Mucosa of rectum (tissue), 2 donors: ENCODE data around the gene ZNF853.

Experiments
- H3K27ac ChIP-seq, 2 donors: one replicate each; pipeline ENCODE4 v1.7.0; 2013; ENCODE audit warnings: inconsistent platforms in 2 of 2, low read depth in 2 of 2, low read length in 2 of 2
- H3K27me3 ChIP-seq, 2 donors: one replicate each; pipeline ENCODE4 v1.7.0; 2013; ENCODE audit warnings: low read length in 2 of 2; ENCODE audit not compliant: control insufficient read depth in 2 of 2, insufficient read depth in 2 of 2
- H3K36me3 ChIP-seq, 2 donors: one replicate each; pipeline ENCODE4 v1.7.0; 2013; ENCODE audit warnings: low read length in 2 of 2; ENCODE audit not compliant: control insufficient read depth in 2 of 2, insufficient read depth in 2 of 2
- H3K4me1 ChIP-seq, 2 donors: one replicate each; pipeline ENCODE4 v1.7.0; 2013; ENCODE audit warnings: low read length in 2 of 2, mild to moderate bottlenecking in 1 of 2; ENCODE audit not compliant: control insufficient read depth in 2 of 2, insufficient read depth in 2 of 2
- H3K4me3 ChIP-seq, 2 donors: one replicate each; pipeline ENCODE4 v1.7.0; 2013; ENCODE audit warnings: low read length in 2 of 2
- H3K9ac ChIP-seq, 2 donors: one replicate each; pipeline ENCODE4 v1.7.0; 2013; ENCODE audit warnings: low read length in 2 of 2, low read depth in 1 of 2, mild to moderate bottlenecking in 1 of 2
- H3K9me3 ChIP-seq, 2 donors: one replicate each; pipeline ENCODE4 v1.7.0; 2013; ENCODE audit warnings: low read length in 2 of 2; ENCODE audit not compliant: control insufficient read depth in 2 of 2
- donor health status: healthy.
- donor health status: Normal muscosa, but diverticular disease.

Gene ZNF853

DNA sequence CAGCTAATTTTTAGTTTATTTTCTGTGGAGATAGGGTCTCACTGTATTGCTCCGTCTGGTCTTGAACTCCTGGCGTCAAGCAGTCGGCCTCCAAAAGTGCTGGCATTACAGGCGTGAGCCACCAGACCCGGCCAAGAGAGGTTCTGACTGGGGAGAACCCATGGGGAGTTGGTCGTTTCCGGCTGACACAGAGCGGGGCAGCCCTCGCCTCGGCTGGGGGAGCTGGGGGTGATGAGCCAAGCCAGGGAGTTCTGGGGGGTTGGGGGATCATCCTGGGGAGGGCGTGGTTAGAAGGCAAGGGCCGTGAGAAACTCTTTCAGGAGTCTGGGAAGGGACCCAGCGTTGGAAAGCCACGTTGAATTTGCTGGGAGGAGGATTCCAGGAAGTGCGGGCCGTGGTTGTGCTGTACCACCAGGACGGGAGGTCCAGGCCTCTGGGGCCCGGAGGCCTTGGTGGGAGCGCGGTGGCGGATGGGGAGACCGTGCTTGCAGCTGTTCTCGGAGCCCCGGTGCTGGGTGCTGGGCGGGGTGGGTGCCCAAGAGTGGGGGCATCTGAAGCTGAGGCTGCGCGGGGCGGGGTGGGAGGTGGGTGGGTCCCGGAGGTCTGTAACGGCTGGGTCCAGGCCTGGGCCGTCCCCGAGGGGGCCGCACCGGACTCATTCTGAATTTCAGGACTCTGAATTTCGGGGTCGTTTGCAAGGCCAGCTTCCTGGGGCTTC is 8.4 kb upstream of the ZNF853 start:
- Histone ChIP-seq H3K27me3 (no peaks in the 10 kb centered on the region), H3K9ac (no peak overlapping the region), H3K27ac (no peak overlapping the region), H3K9me3 (no peaks in the 10 kb centered on the region), H3K36me3 (peaks cover 14 to 21% of the 10 kb centered on the region in 2 donors), H3K4me1 (no peaks in the 10 kb centered on the region), H3K4me3 (no peak overlapping the region)

DNA sequence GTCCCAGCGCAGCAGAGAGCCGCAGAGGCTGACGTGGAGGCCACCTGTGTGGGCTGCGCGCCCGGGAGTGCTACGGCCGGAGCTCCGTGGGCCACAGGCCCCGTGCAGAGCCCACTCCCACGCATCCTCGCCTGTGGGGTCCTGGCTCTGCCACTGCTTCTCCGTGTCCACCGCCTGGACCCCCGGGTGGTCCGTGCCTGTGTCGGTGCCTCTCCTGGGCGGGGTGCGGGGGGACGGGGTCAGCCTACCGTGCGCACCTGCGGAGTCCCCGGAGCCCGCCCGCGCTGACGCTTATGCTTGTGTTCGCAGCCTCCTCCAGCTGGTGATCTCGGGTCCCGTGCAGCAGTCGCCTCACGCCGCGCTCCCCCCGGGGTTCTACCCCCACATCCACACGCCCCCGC is 7.8 kb upstream of the ZNF853 start:
- Histone ChIP-seq H3K4me1 (no peaks in the 10 kb centered on the region), H3K36me3 (peaks cover 11 to 16% of the 10 kb centered on the region in 2 donors), H3K9me3 (no peaks in the 10 kb centered on the region), H3K27me3 (no peaks in the 10 kb centered on the region), H3K27ac (no peak overlapping the region), H3K9ac (no peak overlapping the region), H3K4me3 (no peak overlapping the region)

- Histone ChIP-seq H3K27me3 (peaks cover 0 to 3% of the 10 kb centered on the region in 2 donors), H3K9ac (no peak overlapping the region), H3K9me3 (no peaks in the 10 kb centered on the region), H3K36me3 (peaks cover 8 to 14% of the 10 kb centered on the region in 2 donors), H3K4me3 (no peak overlapping the region), H3K4me1 (no peaks in the 10 kb centered on the region), H3K27ac (no peak overlapping the region)
Observed at GRCh38 chr7:6608081-6608480, 7.3 kb upstream of the ZNF853 start.

DNA sequence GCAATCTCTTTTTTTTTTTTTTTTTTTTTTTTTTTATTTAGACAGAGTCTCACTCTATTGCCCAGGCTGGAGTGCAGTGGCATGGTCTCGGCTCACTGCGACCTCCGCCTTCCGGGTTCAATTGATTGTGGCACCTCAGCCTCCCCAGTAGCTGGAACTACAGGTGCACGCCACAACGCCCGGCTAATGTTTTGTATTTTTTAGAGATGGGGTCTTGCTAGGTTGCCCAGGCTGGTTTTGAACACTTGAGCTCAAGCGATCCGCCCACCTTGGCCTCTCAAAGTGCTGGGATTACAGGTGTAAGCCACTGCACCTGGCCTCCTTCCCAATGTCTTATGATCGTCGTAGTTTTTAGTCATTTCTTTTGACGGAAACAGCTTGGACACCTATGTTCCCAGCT is 6.6 kb upstream of the ZNF853 start:
- Histone ChIP-seq H3K4me3 (no peak overlapping the region), H3K9me3 (no peaks in the 10 kb centered on the region), H3K4me1 (no peaks in the 10 kb centered on the region), H3K9ac (no peak overlapping the region), H3K27ac (no peak overlapping the region), H3K27me3 (peaks cover 3 to 5% of the 10 kb centered on the region in 2 donors), H3K36me3 (peaks cover 8 to 14% of the 10 kb centered on the region in 2 donors)

DNA sequence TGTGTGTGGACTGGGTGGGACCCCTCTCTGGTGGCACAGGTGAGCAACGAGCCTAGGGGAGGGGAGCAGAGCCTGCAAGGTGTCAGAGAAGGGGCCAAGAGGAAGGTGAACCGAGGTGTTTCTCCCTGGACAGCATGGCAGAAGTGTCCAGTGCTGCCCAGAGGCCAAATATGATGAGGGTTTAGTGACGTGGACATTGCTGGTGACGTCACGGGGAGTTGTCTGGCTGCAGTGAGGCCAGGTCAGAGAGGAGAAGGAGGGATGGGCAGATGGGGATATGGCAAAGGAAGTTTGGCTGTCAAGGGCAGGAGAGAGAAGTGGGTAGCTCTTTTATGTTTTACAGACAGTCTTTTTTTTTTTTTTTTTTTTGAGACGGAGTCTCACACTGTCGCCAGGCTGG is 2.6 kb upstream of the ZNF853 start:
- Histone ChIP-seq H3K36me3 (peaks cover 3 to 6% of the 10 kb centered on the region in 2 donors), H3K4me3 (no peak overlapping the region), H3K9me3 (no peaks in the 10 kb centered on the region), H3K9ac (no peak overlapping the region), H3K27me3 (peaks cover 13 to 14% of the 10 kb centered on the region in 2 donors), H3K27ac (no peak overlapping the region), H3K4me1 (no peaks in the 10 kb centered on the region)

- peaks cover 13 to 14% of the 10 kb centered on the region in 2 donors for H3K27me3 ChIP-seq
- H3K9ac ChIP-seq: no peak overlapping the region
- H3K4me3 ChIP-seq: no peak overlapping the region
- peaks cover 0 to 2% of the 10 kb centered on the region in 2 donors for H3K36me3 ChIP-seq
- H3K9me3 ChIP-seq: no peaks in the 10 kb centered on the region
- H3K4me1 ChIP-seq: no peaks in the 10 kb centered on the region
- H3K27ac ChIP-seq: no peak overlapping the region
Observed at GRCh38 chr7:6613706-6614105, 1.7 kb upstream of the ZNF853 start.

GRCh38 chr7:6615723-6616555 is 529 bp downstream of the ZNF853 start:
- Histone ChIP-seq H3K9me3 (no peaks in the 10 kb centered on the region), H3K9ac (peak overlapping the region; percentile 24 to 27), H3K4me3 (peak overlapping the region; percentile 54 to 59), H3K27ac (no peak overlapping the region), H3K27me3 (peaks cover 13 to 14% of the 10 kb centered on the region in 2 donors), H3K36me3 (no peaks in the 10 kb centered on the region), H3K4me1 (peaks cover 0 to 3% of the 10 kb centered on the region in 2 donors)

GRCh38 chr7:6616854-6617643 is 1.6 kb downstream of the ZNF853 start:
- no peak overlapping the region for H3K27ac ChIP-seq
- no peak overlapping the region for H3K4me3 ChIP-seq
- H3K9ac ChIP-seq: no peak overlapping the region
- H3K9me3 ChIP-seq: no peaks in the 10 kb centered on the region
- H3K36me3 ChIP-seq: no peaks in the 10 kb centered on the region
- peaks cover 0 to 3% of the 10 kb centered on the region in 2 donors for H3K4me1 ChIP-seq
- peaks cover 13 to 14% of the 10 kb centered on the region in 2 donors for H3K27me3 ChIP-seq

DNA sequence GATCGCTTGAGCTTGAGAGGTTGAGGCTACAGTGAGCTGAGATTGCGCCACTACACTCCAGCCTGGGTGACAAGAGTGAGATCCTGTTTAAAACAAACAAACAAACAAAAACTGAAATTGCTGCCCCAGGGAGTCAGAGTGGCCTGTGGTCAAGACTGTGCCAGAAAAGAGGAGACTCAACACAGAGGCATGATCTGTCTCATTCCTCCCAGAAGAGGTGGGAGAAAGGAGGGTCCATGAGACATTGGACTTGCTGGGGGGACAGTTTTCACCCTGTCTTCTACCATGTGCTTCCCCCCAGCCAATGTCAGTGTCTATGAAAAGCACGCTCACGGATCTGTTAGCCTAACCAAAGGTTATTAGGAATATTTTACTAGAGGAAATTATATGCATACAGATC is 3.2 kb downstream of the ZNF853 start:
- no peaks in the 10 kb centered on the region for H3K36me3 ChIP-seq
- peaks cover 0 to 3% of the 10 kb centered on the region in 2 donors for H3K4me1 ChIP-seq
- H3K27me3 ChIP-seq: peaks cover 10 to 11% of the 10 kb centered on the region in 2 donors
- H3K27ac ChIP-seq: no peak overlapping the region
- no peaks in the 10 kb centered on the region for H3K9me3 ChIP-seq
- H3K9ac ChIP-seq: no peak overlapping the region
- no peak overlapping the region for H3K4me3 ChIP-seq
